HG02623 (cell line): ENCODE measurements around the gene ONECUT1.
A peak's percentile ranks its signal among the peaks of the same experiment; 100 is the strongest.

ENCODE experiments used
- ATAC-seq: cut with Tn5 transposase; IDR thresholded peaks from one replicate; pipeline ENCODE4 v1.9.1; 2021; ENCODE audit warnings: moderate library complexity; ENCODE audit not compliant: unreplicated experiment

ONECUT1 gene

GRCh38 chr15:52783929-52784798, 6.0 kb downstream of the ONECUT1 start:
- no peak for ATAC-seq

GRCh38 chr15:52783191-52783829, 6.8 kb downstream of the ONECUT1 start:
- ATAC-seq, result no peak

- ATAC-seq, result no peak
These were observed 7.6 kb downstream of the ONECUT1 start for GRCh38 chr15:52782514-52782913.

GRCh38 chr15:52780172-52780980, 9.8 kb downstream of the ONECUT1 start:
- peak; percentile 66 for ATAC-seq

GRCh38 chr15:52778457-52778856, 11.7 kb downstream of the ONECUT1 start:
- no peak for ATAC-seq

- no peak for ATAC-seq
These were observed 17.4 kb downstream of the ONECUT1 start for GRCh38 chr15:52772766-52773165.

- no peak for ATAC-seq
These were observed 24.4 kb downstream of the ONECUT1 start for GRCh38 chr15:52765785-52766184.

GRCh38 chr15:52764731-52765130, 25.4 kb downstream of the ONECUT1 start:
- no peak for ATAC-seq

GRCh38 chr15:52762621-52763020, 27.5 kb downstream of the ONECUT1 start:
- no peak for ATAC-seq

- ATAC-seq, result no peak
These were observed 29.6 kb downstream of the ONECUT1 start for GRCh38 chr15:52760562-52760961.

GRCh38 chr15:52759969-52760368, 30.2 kb downstream of the ONECUT1 start:
- ATAC-seq, result no peak

GRCh38 chr15:52757496-52757895, 32.6 kb downstream of the ONECUT1 start:
- ATAC-seq, result no peak

- no peak for ATAC-seq
These were observed 38.6 kb downstream of the ONECUT1 start for GRCh38 chr15:52751522-52751921.

- ATAC-seq, result no peak
These were observed 40.9 kb downstream of the ONECUT1 start for GRCh38 chr15:52749258-52749657.

GRCh38 chr15:52746162-52746757, 43.9 kb downstream of the ONECUT1 start:
- ATAC-seq, result no peak

- ATAC-seq, result no peak
These were observed 44.6 kb downstream of the ONECUT1 start for GRCh38 chr15:52745326-52746161.

GRCh38 chr15:52738311-52738710, 51.8 kb downstream of the ONECUT1 start:
- no peak for ATAC-seq

- ATAC-seq, result no peak
These were observed 52.4 kb downstream of the ONECUT1 start for GRCh38 chr15:52737720-52738119.

GRCh38 chr15:52735231-52736089, 54.7 kb downstream of the ONECUT1 start:
- peak; percentile 61 for ATAC-seq
